ENCODE data around the gene TIMM44. TPM values are rescaled to one million over a fixed set of nuclear protein-coding genes. Genes with fewer than 3 reads are reported as not detected.

The TIMM44 gene
- total and polyA plus RNA-seq, 8 donors = 36.7 to 56.5 (median 43.4) TPM

DNA sequence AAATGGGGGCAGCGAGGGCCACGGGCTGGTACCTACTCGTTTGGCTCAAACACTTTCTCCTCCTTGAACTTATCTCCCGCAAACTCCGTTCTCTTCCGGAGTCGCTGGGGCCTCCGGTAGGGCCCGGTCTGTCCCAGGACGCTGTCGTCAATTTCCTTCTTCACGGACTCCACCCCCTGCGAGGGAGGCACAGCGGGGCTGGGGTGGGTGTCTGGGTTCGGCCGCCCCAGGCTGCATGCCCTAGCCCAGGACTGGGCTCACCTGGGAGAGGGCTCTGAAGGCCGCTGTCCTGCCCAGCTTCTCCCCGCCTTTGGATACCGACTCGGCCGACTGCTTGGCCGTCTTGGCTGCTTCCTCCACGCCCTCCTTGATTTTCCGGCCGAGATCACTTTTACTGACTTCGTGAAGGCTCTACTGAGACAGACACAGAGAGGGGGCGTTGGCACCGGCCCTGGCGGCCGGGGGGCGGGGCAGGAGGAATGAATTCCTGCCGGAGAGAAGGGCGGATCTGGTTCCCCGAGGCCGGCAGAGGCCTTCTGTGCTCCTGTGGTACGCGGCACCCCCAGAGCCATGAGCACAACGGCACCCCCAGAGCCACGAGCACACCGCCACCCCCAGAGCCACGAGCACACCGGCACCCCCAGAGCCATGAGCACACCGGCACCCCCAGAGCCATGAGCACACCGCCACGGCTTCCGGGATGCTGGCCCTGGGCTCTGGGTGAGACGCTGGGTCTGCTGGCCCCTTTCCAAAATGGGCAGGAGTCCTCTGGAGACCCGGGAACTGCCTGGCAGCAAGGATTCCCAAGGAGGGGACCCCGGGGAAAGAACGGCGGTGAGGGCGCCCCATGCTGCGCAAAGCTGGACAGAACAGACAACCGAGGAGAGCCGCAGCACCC, 9.4 kb downstream of the TIMM44 start:
- Histone ChIP-seq H3K4me3 (no peak overlapping the region), H3K36me3 (peaks cover 0 to 95% of the 10 kb centered on the region in 2 donors), H3K27ac (no peak overlapping the region), H3K4me1 (no peaks in the 10 kb centered on the region), H3K9me3 (no peaks in the 10 kb centered on the region), H3K27me3 (no peaks in the 10 kb centered on the region)
- ATAC-seq = no peak
- intact Hi-C loops (cut with DNase I) = no loop called here
- TF ChIP-seq CTCF (IDR thresholded peaks at IDR 0.05) = no peak
- DNase-seq = peak in 1 of 4 donors; percentile 73

GRCh38 chr19:7933411-7933810, 10.1 kb downstream of the TIMM44 start:
- TF ChIP-seq CTCF (IDR thresholded peaks at IDR 0.05) = no peak
- Histone ChIP-seq H3K27me3 (no peaks in the 10 kb centered on the region), H3K4me1 (no peaks in the 10 kb centered on the region), H3K27ac (no peak overlapping the region), H3K9me3 (no peaks in the 10 kb centered on the region), H3K4me3 (no peak overlapping the region), H3K36me3 (peaks cover 0 to 88% of the 10 kb centered on the region in 2 donors)
- DNase-seq (peak in 1 of 4 donors; percentile 28), ATAC-seq (no peak)
- intact Hi-C loops (cut with DNase I) = no loop called here

- ATAC-seq (no peak), DNase-seq (peak in 1 of 4 donors; percentile 53)
- no peaks in the 10 kb centered on the region for H3K9me3 ChIP-seq
- H3K27me3 ChIP-seq = no peaks in the 10 kb centered on the region
- no peak overlapping the region for H3K27ac ChIP-seq
- no peak for TF ChIP-seq CTCF (IDR thresholded peaks at IDR 0.05)
- intact Hi-C loops (cut with DNase I) = no loop called here
- peaks cover 0 to 83% of the 10 kb centered on the region in 2 donors for H3K36me3 ChIP-seq
- no peak overlapping the region for H3K4me3 ChIP-seq
- H3K4me1 ChIP-seq = no peaks in the 10 kb centered on the region
Measured at GRCh38 chr19:7932930-7933300, 10.6 kb downstream of the TIMM44 start.

DNA sequence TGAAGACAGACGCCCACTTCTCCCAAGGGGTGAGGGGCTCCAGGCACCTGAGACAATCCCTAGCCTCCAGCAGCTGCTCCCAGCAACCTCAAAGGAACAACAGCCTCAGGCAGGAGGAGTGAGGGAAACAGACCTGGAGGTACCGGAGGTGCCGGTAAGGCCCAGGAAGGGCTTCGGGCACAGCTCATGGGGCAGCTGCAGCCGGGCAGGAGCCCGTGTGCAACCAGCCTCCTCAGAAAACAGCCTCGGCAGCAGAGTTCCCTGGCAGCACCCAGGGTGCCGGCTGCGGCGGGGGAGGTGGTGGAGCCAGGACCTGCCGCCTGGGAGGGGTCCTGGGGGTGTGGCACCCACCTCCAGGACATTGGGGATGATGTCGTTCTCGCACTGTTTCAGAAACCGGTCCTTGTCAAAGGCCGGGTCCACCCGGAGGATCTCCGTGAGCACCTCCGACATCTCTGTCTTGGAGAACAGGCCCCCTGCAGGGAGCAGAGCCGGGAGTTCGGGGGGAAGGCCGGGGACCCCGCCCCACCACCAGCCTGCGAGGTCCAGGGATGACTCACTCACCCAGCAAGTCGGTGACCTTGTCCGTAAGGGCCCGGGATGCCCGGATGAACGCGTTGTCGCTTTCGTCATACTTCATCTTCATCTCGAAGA, 11.1 kb downstream of the TIMM44 start:
- no peak overlapping the region for H3K27ac ChIP-seq
- H3K36me3 ChIP-seq = peaks cover 0 to 83% of the 10 kb centered on the region in 2 donors
- DNase-seq = peak in 2 of 4 donors; percentile 26 to 60
- H3K4me1 ChIP-seq = no peaks in the 10 kb centered on the region
- intact Hi-C loops (cut with DNase I) = no loop called here
- H3K27me3 ChIP-seq = no peaks in the 10 kb centered on the region
- H3K9me3 ChIP-seq = no peaks in the 10 kb centered on the region
- H3K4me3 ChIP-seq = no peak overlapping the region
- TF ChIP-seq CTCF (IDR thresholded peaks at IDR 0.05) = no peak
- no peak for ATAC-seq
